Brain pericyte (primary cell): ENCODE data around the gene PA2G4.
"Not testable (repeated sequence)": the region's sequence is repeated elsewhere in the genome, so short reads cannot be mapped to it uniquely, and the experiment has no call there.

Experiments
- DNase-seq: peaks from one replicate; pipeline ENCODE4 v3.0.0-alpha.2; 2012; ENCODE audit warnings: low read depth, low spot score

The PA2G4 gene

DNA sequence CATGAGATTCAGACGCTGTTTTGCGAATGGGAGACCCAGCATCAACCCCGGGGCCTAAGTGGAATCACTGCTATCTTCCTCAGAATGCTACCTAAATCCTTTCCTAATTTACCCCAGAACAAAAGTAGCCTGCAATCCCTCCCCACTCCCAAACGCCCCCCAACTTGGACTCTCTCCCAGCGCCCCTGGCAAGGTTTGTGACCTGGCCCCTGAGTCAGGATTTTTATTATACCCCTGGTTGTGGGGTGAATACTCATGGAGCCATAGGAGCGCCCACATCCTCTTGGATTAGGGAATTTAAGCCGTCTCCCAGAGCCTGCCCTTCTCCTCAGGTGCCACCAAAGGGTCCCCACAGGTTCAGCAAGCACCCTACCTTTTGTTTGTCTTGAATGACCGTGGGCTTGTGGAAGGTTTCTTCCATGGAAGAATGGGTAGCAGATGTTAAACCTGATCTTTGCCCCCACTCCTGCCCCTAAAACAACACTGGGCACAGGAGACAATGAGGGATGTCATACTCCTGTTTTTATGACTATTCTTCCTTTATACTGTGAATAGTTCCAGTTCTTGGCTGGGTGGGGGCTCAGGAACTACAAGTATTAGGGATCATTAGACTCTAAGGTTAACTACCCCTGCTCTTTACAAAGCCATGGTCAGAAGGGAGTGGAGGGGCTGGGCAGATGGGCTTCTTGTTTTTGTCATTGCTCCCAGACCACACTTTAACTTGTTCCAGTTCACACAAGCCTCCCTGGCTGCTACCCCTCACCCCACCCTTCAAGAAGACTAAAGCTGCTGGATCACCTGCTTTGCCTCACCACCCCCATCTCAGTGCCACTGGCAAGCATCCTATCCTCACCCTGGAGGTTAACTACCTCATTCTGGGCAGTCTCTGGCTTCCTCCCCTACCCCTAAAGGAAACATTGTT lies 48.7 kb downstream of the PA2G4 start:
- DNase-seq = no peak

GRCh38 chr12:56153678-56154065 lies 49.3 kb downstream of the PA2G4 start:
- no peak for DNase-seq

DNA sequence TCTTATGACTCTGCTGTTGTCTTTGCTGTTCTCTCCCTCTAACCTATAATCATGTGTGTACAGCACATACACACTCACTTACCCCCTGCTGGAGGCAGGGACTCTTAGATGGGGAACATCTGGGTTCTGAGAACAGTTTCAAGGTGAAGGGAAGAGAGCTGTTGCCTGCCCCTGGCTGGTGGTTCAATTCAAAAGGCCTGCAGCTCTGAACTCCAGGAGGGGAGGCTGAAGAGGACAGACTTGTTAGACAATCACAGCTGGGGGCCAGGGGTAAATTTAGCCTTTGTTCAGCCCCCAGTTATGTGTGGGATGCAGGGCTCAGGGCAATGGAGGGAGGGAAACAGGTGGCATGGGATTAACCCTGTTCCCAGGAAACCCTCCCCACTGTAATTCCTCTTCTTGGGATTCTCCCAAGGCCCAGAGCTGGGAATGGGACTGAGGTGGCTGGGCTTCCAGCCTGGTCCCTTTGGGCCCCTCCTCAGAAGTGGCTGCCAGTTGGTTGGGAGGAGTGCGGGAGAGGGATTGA lies 50.0 kb downstream of the PA2G4 start:
- DNase-seq = no peak

DNA sequence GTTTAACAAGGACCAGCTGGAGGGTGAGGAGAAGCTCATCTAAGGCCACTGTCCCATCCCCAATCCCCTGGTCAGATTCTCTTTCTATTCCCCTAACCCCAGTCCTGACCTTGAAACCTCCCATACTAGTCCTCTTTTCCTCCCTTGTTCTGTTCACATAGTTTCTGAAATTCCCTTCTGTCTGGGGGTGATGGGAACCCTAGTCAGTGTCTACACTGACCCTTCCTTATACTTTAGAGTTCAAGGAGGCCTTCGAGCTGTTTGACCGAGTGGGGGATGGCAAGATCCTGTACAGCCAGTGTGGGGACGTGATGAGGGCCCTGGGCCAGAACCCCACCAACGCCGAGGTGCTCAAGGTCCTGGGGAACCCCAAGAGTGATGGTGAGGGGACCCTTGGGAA lies 50.5 kb downstream of the PA2G4 start:
- no peak for DNase-seq

- no peak for DNase-seq
Measured at GRCh38 chr12:56155256-56155845, 51.0 kb downstream of the PA2G4 start.

- not testable (repeated sequence) for DNase-seq
Measured at GRCh38 chr12:56156464-56157200, 52.3 kb downstream of the PA2G4 start.

DNA sequence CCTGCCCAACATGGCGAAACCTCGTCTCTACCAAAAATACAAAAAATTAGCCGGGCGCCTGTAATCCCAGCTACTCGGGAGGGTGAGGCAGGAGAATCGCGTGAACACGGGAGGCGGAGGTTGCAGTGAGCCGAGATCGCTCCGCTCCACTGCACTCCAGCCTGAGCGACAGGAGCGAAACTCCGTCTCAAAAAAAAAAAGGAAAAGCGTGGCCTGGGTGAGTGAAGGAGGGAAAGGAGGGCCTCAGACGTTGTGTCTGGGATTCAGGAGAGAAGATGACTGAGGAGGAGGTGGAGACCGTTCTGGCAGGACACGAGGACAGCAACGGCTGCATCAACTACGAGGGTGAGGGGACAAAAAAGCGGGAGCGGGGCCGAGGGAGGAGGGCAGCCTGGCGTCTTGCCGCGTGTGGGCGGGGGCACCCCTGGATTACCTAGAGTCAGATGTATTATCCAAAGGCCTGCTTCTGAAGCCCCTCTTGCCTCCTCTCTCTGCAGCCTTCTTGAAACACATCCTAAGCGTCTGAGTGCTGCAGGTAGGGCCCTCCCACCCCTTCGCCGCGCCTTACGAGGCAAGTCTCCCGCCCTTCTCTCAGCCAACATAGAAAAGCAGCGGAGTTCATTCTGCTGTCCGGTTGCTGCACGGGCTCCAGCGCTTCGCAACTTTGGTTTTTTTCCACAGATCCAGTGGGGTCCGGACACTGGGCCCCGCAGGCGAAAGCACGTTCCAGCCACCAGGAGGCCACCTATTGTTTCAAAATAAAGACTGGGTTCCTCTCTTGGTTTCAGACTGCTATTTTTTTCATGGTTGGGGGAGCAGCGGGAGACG lies 53.1 kb downstream of the PA2G4 start:
- peak; percentile 59 for DNase-seq

GRCh38 chr12:56158029-56158925 lies 53.9 kb downstream of the PA2G4 start, which contains the start of gene MYL6:
TSS of gene MYL6 (plus strand) at chr12:56158359. CDS start at chr12:56158402, 43 bp downstream.
- peak; percentile 82 for DNase-seq

- no peak for DNase-seq
Measured at GRCh38 chr12:56158926-56159461, 54.6 kb downstream of the PA2G4 start.

DNA sequence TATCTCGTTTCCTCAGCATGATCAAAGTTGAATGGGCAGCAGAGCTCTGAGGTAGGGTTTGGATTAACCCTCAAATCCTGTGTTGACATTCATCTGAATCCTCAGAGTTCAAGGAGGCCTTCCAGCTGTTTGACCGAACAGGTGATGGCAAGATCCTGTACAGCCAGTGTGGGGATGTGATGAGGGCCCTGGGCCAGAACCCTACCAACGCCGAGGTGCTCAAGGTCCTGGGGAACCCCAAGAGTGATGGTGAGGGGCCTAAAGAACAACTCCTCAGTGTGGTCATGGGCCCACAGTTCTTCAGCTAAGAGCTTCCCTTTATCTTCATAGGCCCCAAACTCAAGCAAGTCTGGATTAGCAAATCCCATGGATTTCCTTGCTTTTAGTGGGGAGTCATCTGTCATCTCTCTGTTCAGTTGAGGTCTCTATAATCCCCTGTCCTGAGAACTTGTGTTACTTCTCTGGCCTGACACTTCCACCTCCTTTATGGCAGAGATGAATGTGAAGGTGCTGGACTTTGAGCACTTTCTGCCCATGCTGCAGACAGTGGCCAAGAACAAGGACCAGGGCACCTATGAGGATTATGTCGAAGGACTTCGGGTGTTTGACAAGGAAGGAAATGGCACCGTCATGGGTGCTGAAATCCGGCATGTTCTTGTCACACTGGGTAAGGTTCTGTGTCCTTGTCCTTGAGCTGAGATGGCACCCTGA lies 55.3 kb downstream of the PA2G4 start:
- no peak for DNase-seq

DNA sequence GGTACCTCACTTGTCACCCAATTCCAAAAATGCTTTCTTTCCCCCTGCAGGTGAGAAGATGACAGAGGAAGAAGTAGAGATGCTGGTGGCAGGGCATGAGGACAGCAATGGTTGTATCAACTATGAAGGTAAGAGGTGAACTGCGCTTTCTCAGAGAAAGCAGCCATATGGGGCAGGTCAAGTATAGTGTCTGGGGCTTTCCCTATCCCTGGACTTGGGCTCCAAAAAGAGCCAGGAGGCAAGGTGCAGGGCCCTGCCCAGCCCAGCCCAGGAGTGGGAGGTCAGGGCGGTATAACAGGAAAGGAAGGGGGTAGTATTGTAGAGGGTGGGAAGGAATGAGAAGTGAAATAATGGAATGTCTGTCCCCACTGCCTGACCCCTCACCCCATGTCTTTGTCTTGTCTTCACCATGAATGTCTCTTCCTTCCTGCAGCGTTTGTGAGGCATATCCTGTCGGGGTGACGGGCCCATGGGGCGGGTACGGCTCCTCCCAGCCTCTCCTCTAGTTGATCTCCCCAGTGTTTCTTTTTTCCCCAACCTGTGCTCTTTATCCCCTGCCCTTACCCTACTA lies 55.9 kb downstream of the PA2G4 start:
- no peak for DNase-seq

GRCh38 chr12:56160894-56161689 lies 56.7 kb downstream of the PA2G4 start:
- DNase-seq = no peak

DNA sequence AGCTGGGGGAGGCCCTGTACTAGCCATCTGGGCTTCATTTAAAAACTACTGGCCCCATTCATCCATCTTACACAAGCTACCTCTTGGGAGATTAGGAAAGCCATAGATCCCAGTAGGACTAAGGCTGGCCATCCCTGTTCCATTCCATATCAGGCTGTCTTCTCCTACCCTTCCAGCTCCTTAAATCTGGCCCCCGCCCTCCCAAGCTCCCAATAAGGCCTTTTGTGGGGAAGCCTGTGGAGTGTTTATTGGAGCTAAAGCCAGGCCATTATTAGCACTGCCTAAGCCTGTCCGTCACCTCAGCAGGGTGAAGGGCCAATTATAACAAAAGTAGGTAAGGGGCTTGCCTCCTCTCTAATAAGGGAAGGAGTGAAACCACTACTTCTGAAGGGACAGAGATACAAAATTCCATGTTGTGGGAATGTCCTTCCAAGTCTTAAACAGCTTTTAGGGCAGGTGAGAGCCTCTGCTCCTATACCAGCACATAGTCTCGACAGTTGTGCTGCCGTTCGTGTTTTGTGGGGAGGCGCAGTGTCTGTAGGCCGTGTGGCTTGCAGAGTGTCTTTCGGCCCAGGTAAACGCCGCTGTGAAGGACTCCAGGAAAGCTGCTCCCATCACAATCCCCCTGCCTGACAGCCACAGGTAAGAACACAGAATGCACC lies 57.5 kb downstream of the PA2G4 start:
- no peak for DNase-seq

GRCh38 chr12:56162468-56163290 lies 58.3 kb downstream of the PA2G4 start:
- DNase-seq = no peak
